GM19397 (cell line): ENCODE data around the gene SH2D1B.

Source experiments
- ATAC-seq: cut with Tn5 transposase; IDR thresholded peaks from one replicate; pipeline ENCODE4 v1.9.1; 2021; ENCODE audit warnings: mild to moderate bottlenecking, moderate library complexity; ENCODE audit not compliant: unreplicated experiment

Gene SH2D1B

GRCh38 chr1:162383516-162383915 lies 28.4 kb downstream of the SH2D1B start:
- ATAC-seq: no peak

DNA sequence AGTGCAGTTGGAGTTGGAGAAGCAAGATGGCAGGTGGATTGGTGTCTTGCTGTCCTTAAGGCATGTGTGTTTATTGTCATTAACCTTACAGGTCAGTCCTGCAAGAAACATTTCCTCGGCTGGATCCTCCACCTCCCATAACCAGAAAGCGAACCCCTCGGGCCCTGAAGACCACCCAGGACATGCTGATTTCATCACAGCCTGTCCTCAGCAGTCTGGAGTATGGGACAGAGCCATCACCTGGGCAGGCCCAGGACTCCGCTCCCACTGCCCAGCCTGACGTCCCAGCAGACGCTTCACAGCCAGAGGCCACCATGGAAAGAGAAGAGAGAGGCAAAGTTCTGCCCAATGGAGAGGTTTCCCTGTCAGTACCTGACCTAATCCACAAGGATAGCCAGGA lies 28.8 kb downstream of the SH2D1B start:
- no peak for ATAC-seq

- ATAC-seq: no peak
Measured at GRCh38 chr1:162381941-162382750, 29.8 kb downstream of the SH2D1B start.

GRCh38 chr1:162381383-162381782 lies 30.6 kb downstream of the SH2D1B start, which contains the start of gene C1orf226:
C1orf226 (plus strand) TSS chr1:162381728; CDS start chr1:162381902, 174 bp downstream.
- ATAC-seq: no peak

DNA sequence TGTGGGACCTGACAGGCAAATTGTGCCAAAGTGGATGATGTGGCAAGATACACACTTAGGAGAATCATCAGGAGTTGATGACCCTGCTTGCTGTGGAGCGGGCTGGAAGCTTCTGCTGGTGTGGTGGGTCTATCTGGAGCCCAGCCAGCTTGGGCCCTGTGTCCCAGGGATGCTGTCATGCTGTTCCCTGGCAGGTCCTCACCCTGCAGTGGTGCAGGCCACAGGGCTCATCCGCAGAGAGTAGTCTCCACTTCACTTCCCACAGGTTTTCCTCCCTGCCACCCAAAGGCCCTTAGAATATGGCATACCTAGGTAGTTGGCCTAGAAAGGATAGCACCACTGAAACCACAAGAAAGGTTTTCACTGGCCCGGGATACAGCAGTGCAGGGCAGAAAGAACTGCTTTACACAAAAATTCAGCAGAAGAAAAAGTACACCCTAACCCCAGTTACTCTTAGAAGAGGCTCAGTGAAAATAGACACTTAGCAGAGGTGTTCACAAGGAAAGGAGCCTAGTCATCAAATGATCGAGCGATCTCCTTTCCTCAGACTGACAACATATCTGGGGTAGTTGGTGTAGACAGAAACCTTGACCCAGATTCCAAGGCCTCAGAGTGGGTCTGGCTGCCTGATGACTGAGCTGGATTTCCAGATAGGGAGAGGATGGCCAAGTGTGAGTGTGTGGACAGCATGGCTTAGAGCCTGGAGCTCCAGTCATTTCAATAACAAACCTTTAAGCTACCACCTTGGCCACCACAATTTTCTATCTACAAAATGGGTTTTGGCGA lies 31.7 kb downstream of the SH2D1B start:
- no peak for ATAC-seq

DNA sequence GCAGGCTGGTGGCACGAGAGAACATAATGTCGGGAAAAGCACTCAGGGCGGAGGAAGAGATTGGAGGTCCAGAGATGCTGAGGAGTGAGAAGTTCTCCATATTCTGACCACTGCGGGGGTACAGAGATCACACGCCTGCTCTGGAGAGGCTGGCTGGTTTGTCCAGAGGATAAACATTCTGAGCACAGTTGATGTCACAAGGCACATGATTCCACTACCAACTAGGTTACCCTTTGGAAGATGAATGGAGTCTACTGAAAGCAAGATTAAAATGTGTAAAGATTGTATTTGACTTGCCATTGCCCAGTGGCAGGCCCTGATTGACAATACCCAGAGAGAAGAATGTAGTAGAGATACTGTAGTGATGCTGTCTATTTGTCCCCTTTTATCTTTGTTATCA lies 35.2 kb downstream of the SH2D1B start, which contains the start of gene SPATA46:
SPATA46 (minus strand) TSS at position 164 of the 400 bp plus-strand sequence; CDS start at position 100, 64 bp downstream.
- no peak for ATAC-seq

DNA sequence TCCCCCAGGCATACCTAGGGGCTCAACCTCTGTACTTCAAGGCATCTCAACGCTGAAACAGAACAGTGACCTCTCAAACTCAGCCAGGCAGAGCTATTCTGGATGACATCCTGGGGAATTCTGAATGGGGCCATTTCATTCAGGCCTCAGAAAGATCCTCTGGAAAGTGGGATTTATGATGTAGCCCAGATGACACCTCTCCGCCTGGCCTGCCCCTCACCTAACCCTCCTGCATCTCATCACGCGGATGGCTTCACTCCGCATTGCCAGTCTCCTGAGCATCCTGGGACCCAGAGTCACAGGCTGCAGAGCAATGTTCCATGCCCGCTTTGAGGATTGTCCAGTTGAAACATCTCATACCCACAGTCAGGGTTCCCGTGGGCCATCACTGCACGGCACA lies 36.5 kb downstream of the SH2D1B start:
- ATAC-seq: no peak

- no peak for ATAC-seq
Measured at GRCh38 chr1:162374406-162374805, 37.5 kb downstream of the SH2D1B start.

GRCh38 chr1:162373541-162374260 lies 38.2 kb downstream of the SH2D1B start:
- ATAC-seq: no peak

DNA sequence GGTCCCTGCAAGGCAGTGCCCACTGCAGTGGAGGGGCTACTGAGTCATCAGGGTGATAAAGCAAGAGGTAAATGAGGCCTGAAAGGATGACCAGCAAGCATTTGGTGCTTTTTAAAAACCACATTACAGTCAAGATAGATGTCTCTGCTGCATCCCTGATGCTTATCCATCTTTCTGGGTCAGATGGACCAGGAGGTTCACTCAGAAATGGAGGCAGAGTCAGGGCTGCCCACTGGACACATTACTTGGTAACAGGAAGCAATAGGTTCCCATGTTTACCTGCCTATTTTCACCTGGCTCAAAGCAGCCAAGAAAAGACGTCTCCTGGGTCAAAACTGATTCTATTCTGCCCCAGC lies 38.9 kb downstream of the SH2D1B start:
- ATAC-seq: no peak

- ATAC-seq: no peak
Measured at GRCh38 chr1:162372159-162373071, 39.5 kb downstream of the SH2D1B start.

- no peak for ATAC-seq
Measured at GRCh38 chr1:162371611-162372010, 40.3 kb downstream of the SH2D1B start.

- no peak for ATAC-seq
Measured at GRCh38 chr1:162370721-162371120, 41.2 kb downstream of the SH2D1B start.

GRCh38 chr1:162370161-162370560 lies 41.8 kb downstream of the SH2D1B start:
- no peak for ATAC-seq

GRCh38 chr1:162369571-162369970 lies 42.4 kb downstream of the SH2D1B start:
- no peak for ATAC-seq

DNA sequence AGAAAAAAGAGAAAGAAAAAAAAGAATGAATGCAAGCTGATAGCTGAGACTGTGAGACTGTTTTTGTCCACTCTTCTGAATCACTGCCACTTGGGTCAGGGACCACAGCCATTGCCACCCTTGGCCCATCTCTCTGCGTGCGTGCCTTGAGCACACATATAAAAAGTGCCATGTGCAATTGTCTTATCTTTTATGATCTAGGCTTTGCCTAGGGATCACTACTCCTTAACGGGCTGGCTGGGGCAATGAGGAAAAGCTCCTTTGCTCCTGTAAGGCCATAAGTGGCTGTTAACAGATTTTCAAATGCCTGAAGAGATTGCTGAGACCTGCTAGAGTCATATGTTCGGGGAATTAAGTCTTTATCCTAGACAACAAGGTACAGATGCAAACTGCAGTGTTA lies 43.5 kb downstream of the SH2D1B start:
- ATAC-seq: no peak

DNA sequence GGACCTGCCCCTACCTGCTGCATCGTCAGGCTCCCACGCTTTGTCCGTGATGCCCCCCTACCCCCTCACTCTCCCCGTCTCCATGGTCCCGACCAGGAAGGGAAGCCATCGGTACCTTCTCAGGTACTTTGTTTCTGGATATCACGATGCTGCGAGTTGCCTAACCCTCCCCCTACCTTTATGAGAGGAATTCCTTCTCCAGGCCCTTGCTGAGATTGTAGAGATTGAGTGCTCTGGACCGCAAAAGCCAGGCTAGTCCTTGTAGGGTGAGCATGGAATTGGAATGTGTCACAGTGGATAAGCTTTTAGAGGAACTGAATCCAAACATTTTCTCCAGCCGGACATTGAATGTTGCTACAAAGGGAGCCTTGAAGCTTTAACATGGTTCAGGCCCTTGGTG lies 44.2 kb downstream of the SH2D1B start:
- no peak for ATAC-seq

GRCh38 chr1:162367073-162367472 lies 44.9 kb downstream of the SH2D1B start:
- no peak for ATAC-seq

- ATAC-seq: no peak
Measured at GRCh38 chr1:162366671-162367070, 45.3 kb downstream of the SH2D1B start.

DNA sequence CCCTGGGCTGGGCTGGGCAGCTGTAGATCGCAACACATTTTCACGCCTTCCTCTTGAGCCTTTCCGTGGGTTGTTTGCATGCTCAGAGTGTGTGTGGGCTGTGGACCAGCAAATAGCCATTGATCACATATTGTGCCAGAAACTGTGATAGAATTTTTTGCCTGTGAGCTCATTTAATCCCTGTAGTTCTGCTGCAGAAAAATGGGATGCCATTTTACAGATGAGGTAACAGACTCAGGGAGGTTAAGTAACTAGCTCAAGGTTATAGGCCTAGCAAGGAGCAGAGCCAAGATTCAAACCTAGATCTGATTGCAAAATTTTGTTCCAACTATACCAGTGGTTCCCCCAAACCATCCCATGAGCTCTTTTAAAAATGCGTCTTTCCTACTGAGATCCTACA lies 45.8 kb downstream of the SH2D1B start:
- no peak for ATAC-seq
